K562 (cell line): ENCODE measurements around the gene SCUBE2. TPM values are rescaled to one million over a fixed set of nuclear protein-coding genes. Genes with fewer than 3 reads are reported as not detected.

Experiments used
- ARID1B ChIP-seq: fragments of 450-650 bp; IDR thresholded peaks from 2 replicates; pipeline ENCODE4 v1.6.1; 2016; ENCODE audit warnings: antibody characterized with exemption, mild to moderate bottlenecking, inconsistent platforms
- FUS ChIP-seq: fragments of 200-400 bp; formaldehyde crosslinking; optimal IDR thresholded peaks from 2 replicates; pipeline ENCODE3; 2017; ENCODE audit warnings: low read depth, low read length
- GATA2 ChIP-seq: sonication (generic); formaldehyde crosslinking; IDR thresholded peaks from 2 replicates; pipeline ENCODE4 v1.4.0; 2020; ENCODE audit warnings: mild to moderate bottlenecking, missing genetic modification reagents
- KHSRP ChIP-seq: fragments of 450-650 bp; IDR thresholded peaks from 2 replicates; pipeline ENCODE4 v1.6.1; 2017
- PHF8 ChIP-seq: fragments of 200-600 bp; sonication (generic); IDR thresholded peaks from 2 replicates; pipeline ENCODE4 v1.6.1; 2012; ENCODE audit warnings: mixed run types, mild to moderate bottlenecking, inconsistent platforms, low read length, moderate library complexity, borderline replicate concordance
- PML ChIP-seq: IDR thresholded peaks from 2 replicates; pipeline ENCODE4 v1.6.1; 2012; ENCODE audit warnings: low read length, inconsistent platforms
- SIN3B ChIP-seq: fragments of 450-650 bp; IDR thresholded peaks from 2 replicates; pipeline ENCODE4 v1.6.1; 2017; ENCODE audit warnings: low read depth, mild to moderate bottlenecking, moderate library complexity
- SOX6 ChIP-seq: fragments of 450-650 bp; IDR thresholded peaks from 2 replicates; pipeline ENCODE4 v1.6.1; 2014; ENCODE audit warnings: mild to moderate bottlenecking
- STAT5B ChIP-seq: fragments of 250-450 bp; sonication (Bioruptor Pico); IDR thresholded peaks from 2 replicates; pipeline ENCODE4 v1.8.0; 2021; ENCODE audit warnings: mild to moderate bottlenecking, inconsistent platforms
- TAF1 ChIP-seq: IDR thresholded peaks from 2 replicates; pipeline ENCODE4 v1.6.1; 2011; ENCODE audit warnings: mild to moderate bottlenecking, low read length, moderate library complexity; ENCODE audit not compliant: insufficient read depth, control insufficient read depth, severe bottlenecking; ENCODE audit errors: extremely low read depth
- TAL1 ChIP-seq: fragments of 450-650 bp; IDR thresholded peaks from 2 replicates; pipeline ENCODE4 v1.6.1; 2016; ENCODE audit warnings: mild to moderate bottlenecking
- U2AF2 ChIP-seq: fragments of 200-400 bp; formaldehyde crosslinking; optimal IDR thresholded peaks from 2 replicates; pipeline ENCODE3; 2017; ENCODE audit warnings: low read depth, mild to moderate bottlenecking, low read length
- XRCC5 ChIP-seq: fragments of 200-400 bp; formaldehyde crosslinking; IDR thresholded peaks from 2 replicates; pipeline ENCODE4 v1.6.1; 2017; ENCODE audit warnings: low read depth, mild to moderate bottlenecking, low read length
- polyA plus RNA-seq, 8 experiments: library from polyadenylated mRNA; depleted of rRNA in 4 of 8; stranded (reverse) in 5 of 8; unstranded in 3 of 8; fragments of >200 nt; fragmentation: Nextera tagmentation in 2 of 8; fragmentation: Illumina TruSeq in 1 of 8; extraction: Ambion mirVana in 2 of 8; extraction: Trizol in 1 of 8; gene quantifications; 2 replicates each; pipeline versions ENCODE4 v1.2.1 to v1.2.3, GENCODE V29; 2011 to 2014; ENCODE audit warnings: inconsistent platforms in 1 of 8, missing spikeins in 1 of 8
- total RNA-seq, 7 experiments: library from RNA; depleted of rRNA in 6 of 7; stranded (reverse); fragments of >200 nt in 6 of 7; fragmentation: Illumina TruSeq in 2 of 7; extraction: Trizol in 2 of 7; gene quantifications; 2 replicates each; pipeline versions ENCODE4 v1.2.1 to v1.2.3, GENCODE V29; 2011 to 2021; ENCODE audit warnings: low replicate concordance in 1 of 7
- TF ChIP-seq, protein P1 (sequence below): fragments of 200-600 bp; sonication (generic); IDR thresholded peaks from one replicate; pipeline ENCODE4 v1.6.1; 2012; ENCODE audit warnings: mild to moderate bottlenecking, low read depth, low read length, inconsistent platforms
- TF ChIP-seq, protein P2 (sequence below): fragments of 450-650 bp; IDR thresholded peaks from 2 replicates; pipeline ENCODE4 v1.6.1; 2016; ENCODE audit warnings: missing biosample characterization, missing genetic modification characterization
- TF ChIP-seq, protein P3 (sequence below): fragments of 450-650 bp; formaldehyde crosslinking; IDR thresholded peaks from 2 replicates; pipeline ENCODE4 v1.4.0; 2020; ENCODE audit warnings: mild to moderate bottlenecking, mixed read lengths

SCUBE2 gene
- total and polyA plus RNA-seq, 9 of the 15 experiments (the other 6 are each of a cell fraction or from before 2014, with no cell fraction given), result 0.06 to 0.40 (median 0.07) TPM; not detected in 6

DNA sequence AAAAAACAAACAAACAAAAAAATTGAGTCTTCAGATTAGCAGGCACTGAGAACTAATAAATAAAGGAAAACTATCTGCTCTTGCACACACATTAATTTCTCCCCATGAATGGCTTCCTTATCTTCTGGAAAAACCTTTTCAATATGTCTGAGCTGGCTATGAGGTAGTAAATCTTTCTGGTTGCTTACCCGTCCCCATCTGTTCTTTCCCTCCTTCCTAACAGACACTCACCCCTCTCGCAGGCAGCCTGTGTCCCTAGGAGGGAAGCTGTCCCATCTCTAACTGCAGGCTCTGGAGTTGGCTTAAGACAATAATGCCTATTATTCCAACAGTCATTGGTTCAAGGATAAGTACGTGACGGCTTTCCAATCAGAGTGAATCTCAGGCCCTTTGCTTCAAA is 8.2 kb upstream of the SCUBE2 start (continued):
- TF ChIP-seq, protein P1, sequence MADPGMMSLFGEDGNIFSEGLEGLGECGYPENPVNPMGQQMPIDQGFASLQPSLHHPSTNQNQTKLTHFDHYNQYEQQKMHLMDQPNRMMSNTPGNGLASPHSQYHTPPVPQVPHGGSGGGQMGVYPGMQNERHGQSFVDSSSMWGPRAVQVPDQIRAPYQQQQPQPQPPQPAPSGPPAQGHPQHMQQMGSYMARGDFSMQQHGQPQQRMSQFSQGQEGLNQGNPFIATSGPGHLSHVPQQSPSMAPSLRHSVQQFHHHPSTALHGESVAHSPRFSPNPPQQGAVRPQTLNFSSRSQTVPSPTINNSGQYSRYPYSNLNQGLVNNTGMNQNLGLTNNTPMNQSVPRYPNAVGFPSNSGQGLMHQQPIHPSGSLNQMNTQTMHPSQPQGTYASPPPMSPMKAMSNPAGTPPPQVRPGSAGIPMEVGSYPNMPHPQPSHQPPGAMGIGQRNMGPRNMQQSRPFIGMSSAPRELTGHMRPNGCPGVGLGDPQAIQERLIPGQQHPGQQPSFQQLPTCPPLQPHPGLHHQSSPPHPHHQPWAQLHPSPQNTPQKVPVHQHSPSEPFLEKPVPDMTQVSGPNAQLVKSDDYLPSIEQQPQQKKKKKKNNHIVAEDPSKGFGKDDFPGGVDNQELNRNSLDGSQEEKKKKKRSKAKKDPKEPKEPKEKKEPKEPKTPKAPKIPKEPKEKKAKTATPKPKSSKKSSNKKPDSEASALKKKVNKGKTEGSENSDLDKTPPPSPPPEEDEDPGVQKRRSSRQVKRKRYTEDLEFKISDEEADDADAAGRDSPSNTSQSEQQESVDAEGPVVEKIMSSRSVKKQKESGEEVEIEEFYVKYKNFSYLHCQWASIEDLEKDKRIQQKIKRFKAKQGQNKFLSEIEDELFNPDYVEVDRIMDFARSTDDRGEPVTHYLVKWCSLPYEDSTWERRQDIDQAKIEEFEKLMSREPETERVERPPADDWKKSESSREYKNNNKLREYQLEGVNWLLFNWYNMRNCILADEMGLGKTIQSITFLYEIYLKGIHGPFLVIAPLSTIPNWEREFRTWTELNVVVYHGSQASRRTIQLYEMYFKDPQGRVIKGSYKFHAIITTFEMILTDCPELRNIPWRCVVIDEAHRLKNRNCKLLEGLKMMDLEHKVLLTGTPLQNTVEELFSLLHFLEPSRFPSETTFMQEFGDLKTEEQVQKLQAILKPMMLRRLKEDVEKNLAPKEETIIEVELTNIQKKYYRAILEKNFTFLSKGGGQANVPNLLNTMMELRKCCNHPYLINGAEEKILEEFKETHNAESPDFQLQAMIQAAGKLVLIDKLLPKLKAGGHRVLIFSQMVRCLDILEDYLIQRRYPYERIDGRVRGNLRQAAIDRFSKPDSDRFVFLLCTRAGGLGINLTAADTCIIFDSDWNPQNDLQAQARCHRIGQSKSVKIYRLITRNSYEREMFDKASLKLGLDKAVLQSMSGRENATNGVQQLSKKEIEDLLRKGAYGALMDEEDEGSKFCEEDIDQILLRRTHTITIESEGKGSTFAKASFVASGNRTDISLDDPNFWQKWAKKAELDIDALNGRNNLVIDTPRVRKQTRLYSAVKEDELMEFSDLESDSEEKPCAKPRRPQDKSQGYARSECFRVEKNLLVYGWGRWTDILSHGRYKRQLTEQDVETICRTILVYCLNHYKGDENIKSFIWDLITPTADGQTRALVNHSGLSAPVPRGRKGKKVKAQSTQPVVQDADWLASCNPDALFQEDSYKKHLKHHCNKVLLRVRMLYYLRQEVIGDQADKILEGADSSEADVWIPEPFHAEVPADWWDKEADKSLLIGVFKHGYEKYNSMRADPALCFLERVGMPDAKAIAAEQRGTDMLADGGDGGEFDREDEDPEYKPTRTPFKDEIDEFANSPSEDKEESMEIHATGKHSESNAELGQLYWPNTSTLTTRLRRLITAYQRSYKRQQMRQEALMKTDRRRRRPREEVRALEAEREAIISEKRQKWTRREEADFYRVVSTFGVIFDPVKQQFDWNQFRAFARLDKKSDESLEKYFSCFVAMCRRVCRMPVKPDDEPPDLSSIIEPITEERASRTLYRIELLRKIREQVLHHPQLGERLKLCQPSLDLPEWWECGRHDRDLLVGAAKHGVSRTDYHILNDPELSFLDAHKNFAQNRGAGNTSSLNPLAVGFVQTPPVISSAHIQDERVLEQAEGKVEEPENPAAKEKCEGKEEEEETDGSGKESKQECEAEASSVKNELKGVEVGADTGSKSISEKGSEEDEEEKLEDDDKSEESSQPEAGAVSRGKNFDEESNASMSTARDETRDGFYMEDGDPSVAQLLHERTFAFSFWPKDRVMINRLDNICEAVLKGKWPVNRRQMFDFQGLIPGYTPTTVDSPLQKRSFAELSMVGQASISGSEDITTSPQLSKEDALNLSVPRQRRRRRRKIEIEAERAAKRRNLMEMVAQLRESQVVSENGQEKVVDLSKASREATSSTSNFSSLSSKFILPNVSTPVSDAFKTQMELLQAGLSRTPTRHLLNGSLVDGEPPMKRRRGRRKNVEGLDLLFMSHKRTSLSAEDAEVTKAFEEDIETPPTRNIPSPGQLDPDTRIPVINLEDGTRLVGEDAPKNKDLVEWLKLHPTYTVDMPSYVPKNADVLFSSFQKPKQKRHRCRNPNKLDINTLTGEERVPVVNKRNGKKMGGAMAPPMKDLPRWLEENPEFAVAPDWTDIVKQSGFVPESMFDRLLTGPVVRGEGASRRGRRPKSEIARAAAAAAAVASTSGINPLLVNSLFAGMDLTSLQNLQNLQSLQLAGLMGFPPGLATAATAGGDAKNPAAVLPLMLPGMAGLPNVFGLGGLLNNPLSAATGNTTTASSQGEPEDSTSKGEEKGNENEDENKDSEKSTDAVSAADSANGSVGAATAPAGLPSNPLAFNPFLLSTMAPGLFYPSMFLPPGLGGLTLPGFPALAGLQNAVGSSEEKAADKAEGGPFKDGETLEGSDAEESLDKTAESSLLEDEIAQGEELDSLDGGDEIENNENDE, result no peak
- TF ChIP-seq KHSRP (no peak), SOX6 (peak; percentile 36; the same call in 1 of the 2 replicates), ARID1B (peak; percentile 92), SIN3B (no peak), STAT5B (CRISPR knock-in tag) (no peak), PHF8 (no peak), TAF1 (no peak), PML (peak; percentile 54; the same call in 1 of the 2 replicates), XRCC5 (no peak), TAL1 (peak; percentile 83), FUS (no peak), GATA2 (CRISPR knock-in tag) (peak; percentile 42; the same call in 1 of the 2 replicates), U2AF2 (no peak)
- TF ChIP-seq, protein P2, sequence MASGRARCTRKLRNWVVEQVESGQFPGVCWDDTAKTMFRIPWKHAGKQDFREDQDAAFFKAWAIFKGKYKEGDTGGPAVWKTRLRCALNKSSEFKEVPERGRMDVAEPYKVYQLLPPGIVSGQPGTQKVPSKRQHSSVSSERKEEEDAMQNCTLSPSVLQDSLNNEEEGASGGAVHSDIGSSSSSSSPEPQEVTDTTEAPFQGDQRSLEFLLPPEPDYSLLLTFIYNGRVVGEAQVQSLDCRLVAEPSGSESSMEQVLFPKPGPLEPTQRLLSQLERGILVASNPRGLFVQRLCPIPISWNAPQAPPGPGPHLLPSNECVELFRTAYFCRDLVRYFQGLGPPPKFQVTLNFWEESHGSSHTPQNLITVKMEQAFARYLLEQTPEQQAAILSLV (tag), result no peak
- TF ChIP-seq, protein P3, sequence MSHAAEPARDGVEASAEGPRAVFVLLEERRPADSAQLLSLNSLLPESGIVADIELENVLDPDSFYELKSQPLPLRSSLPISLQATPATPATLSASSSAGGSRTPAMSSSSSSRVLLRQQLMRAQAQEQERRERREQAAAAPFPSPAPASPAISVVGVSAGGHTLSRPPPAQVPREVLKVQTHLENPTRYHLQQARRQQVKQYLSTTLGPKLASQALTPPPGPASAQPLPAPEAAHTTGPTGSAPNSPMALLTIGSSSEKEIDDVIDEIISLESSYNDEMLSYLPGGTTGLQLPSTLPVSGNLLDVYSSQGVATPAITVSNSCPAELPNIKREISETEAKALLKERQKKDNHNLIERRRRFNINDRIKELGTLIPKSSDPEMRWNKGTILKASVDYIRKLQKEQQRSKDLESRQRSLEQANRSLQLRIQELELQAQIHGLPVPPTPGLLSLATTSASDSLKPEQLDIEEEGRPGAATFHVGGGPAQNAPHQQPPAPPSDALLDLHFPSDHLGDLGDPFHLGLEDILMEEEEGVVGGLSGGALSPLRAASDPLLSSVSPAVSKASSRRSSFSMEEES (CRISPR knock-in tag), result no peak
